Body of pancreas (tissue), 4 donors: ENCODE measurements around the gene PARP16. TPM values are rescaled to one million over a fixed set of nuclear protein-coding genes. Genes with fewer than 3 reads are reported as not detected.
A peak's percentile ranks its signal among the peaks of the same experiment; 100 is the strongest.

Experiments used
- ATAC-seq: fragments of 150-250 bp; one replicate; pipeline ENCODE4 v1.9.1; 2016
- DNase-seq, 4 donors: peaks; one replicate each; pipeline ENCODE4 v3.0.0-alpha.2; 2019
- H3K27ac ChIP-seq, 4 donors: fragments of 200-600 bp; sonication (generic); 1 replicate in 3 of 4; 2 replicates in 1 of 4; pipeline versions ENCODE4 v1.5.1 to v1.6.1; 2016 to 2019; ENCODE audit warnings: mild to moderate bottlenecking in 1 of 4, mixed read lengths in 1 of 4, moderate library complexity in 1 of 4
- H3K27me3 ChIP-seq, 2 donors: fragments of 200-600 bp; sonication (generic); one replicate each; pipeline ENCODE4 v1.6.0; 2016; ENCODE audit warnings: mild to moderate bottlenecking in 1 of 2
- H3K36me3 ChIP-seq, 2 donors: fragments of 200-600 bp; sonication (generic); replicated peaks in 1 of 2; 2 replicates each; pipeline ENCODE4 v1.5.1; 2016; ENCODE audit warnings: low read depth in 2 of 2; ENCODE audit not compliant: insufficient read depth in 1 of 2
- H3K4me1 ChIP-seq: fragments of 200-600 bp; sonication (generic); one replicate; pipeline ENCODE4 v1.6.0; 2016
- H3K4me3 ChIP-seq, 2 donors: fragments of 200-600 bp; sonication (generic); 1 replicate in 1 of 2; 2 replicates in 1 of 2; pipeline ENCODE4 v1.5.1; 2016 to 2019
- H3K9me3 ChIP-seq, 3 donors: fragments of 200-600 bp; sonication (generic); 1 replicate in 2 of 3; 2 replicates in 1 of 3; pipeline ENCODE4 v1.5.1; 2016
- POLR2A ChIP-seq, 3 donors: fragments of 450-650 bp; IDR thresholded peaks; one replicate each; pipeline ENCODE4 v1.6.1; 2016; ENCODE audit warnings: antibody characterized with exemption in 3 of 3, mild to moderate bottlenecking in 2 of 3
- WGBS, 2 donors: methylation state at CpG; one replicate each; pipeline ENCODE4 v1.1.5; 2017; 5-methylcytosine and 5-hydroxymethylcytosine counted together
- intact Hi-C: fragments of 100-400 bp; cut with DNase I; formaldehyde crosslinking; loops from one replicate; pipeline ENCODE4 v1.15.1; 2023
- total RNA-seq, 2 donors: library from RNA; depleted of rRNA; stranded (reverse); fragments of >200 nt; gene quantifications; one replicate each; pipeline ENCODE4 v1.1.0, GENCODE V29; 2016
- TF ChIP-seq, protein P1 (sequence below), 7 experiments: fragments of 450-650 bp in 4 of 7; fragments of 200-600 bp in 3 of 7; sonication (generic) in 3 of 7; IDR thresholded peaks; one replicate each; pipeline ENCODE4 v1.5.1; 2016 to 2019; ENCODE audit warnings: antibody characterized with exemption in 7 of 7

Gene PARP16
- total RNA-seq, 2 donors from 2014 or later, result 5.2 to 17.5 TPM

DNA sequence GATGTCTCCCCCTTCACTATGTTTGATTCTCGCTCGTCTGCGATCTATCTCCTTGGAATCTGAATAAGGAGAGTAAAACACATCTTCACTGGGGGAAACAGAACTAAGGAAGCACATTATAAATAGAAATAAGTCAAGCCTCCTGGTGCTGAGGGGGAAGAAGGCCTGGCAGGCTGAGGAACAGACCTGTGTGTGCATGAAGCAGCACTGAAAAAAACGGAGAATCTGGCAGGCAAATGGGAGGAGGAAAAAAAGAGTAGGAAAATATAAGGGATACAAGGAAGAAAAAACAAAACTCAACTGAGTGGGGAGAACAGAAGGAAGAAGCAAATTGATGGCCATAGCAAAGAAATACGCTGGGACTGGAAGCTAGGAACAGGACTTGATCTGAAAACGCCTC, 25.7 kb downstream of the PARP16 start:
- 86 to 89% methylated on average over 6 of the region's 6 CpGs for WGBS, 2 donors
- Histone ChIP-seq H3K4me3 (no peak overlapping the region), H3K36me3 (peaks cover 0 to 3% of the 10 kb centered on the region in 2 donors), H3K4me1 (peaks cover 5% of the 10 kb centered on the region), H3K9me3 (no peaks in the 10 kb centered on the region), H3K27ac (no peak overlapping the region), H3K27me3 (no peaks in the 10 kb centered on the region)
- intact Hi-C loops, result no loop called here
- TF ChIP-seq, protein P1, sequence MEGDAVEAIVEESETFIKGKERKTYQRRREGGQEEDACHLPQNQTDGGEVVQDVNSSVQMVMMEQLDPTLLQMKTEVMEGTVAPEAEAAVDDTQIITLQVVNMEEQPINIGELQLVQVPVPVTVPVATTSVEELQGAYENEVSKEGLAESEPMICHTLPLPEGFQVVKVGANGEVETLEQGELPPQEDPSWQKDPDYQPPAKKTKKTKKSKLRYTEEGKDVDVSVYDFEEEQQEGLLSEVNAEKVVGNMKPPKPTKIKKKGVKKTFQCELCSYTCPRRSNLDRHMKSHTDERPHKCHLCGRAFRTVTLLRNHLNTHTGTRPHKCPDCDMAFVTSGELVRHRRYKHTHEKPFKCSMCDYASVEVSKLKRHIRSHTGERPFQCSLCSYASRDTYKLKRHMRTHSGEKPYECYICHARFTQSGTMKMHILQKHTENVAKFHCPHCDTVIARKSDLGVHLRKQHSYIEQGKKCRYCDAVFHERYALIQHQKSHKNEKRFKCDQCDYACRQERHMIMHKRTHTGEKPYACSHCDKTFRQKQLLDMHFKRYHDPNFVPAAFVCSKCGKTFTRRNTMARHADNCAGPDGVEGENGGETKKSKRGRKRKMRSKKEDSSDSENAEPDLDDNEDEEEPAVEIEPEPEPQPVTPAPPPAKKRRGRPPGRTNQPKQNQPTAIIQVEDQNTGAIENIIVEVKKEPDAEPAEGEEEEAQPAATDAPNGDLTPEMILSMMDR (IDR thresholded peaks at IDR 0.05), result no peak
- no peak for TF ChIP-seq POLR2A (IDR thresholded peaks at IDR 0.05)
- DNase-seq, result no peak
- ATAC-seq, result no peak

DNA sequence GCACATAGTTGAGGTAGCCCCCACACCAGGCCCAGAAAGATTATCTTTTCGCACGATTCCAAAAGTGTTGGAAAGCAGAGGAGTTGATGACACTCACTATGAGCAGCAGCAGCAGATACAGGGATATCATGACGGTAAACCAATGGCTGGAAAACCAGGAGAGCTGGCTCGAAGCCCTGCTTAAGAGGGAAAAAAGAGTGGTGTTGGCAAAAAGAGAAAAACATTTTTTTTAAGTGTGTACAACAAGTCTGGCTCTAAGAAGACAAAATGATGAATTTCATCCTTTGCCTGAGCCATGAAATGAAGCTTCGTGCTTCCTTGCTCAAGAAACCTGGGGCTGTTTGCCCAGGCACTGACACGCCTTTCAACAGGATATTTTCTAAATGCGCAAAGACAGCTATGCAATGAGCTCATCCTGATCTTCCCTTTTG, 27.3 kb downstream of the PARP16 start:
- peak in 3 of 4 donors; percentile 7 to 34 (median 17) for DNase-seq
- intact Hi-C loops, result no loop called here
- Histone ChIP-seq H3K4me3 (no peak overlapping the region), H3K9me3 (no peaks in the 10 kb centered on the region), H3K27me3 (no peaks in the 10 kb centered on the region), H3K36me3 (peaks cover 0 to 3% of the 10 kb centered on the region in 2 donors), H3K4me1 (peaks cover 5% of the 10 kb centered on the region), H3K27ac (no peak overlapping the region)
- no peak for ATAC-seq
- no peak for TF ChIP-seq POLR2A (IDR thresholded peaks at IDR 0.05)
- TF ChIP-seq, protein P1 (IDR thresholded peaks at IDR 0.05), result no peak
- WGBS, 2 donors, result 83 to 92% methylated on average over 7 of the region's 7 CpGs

DNA sequence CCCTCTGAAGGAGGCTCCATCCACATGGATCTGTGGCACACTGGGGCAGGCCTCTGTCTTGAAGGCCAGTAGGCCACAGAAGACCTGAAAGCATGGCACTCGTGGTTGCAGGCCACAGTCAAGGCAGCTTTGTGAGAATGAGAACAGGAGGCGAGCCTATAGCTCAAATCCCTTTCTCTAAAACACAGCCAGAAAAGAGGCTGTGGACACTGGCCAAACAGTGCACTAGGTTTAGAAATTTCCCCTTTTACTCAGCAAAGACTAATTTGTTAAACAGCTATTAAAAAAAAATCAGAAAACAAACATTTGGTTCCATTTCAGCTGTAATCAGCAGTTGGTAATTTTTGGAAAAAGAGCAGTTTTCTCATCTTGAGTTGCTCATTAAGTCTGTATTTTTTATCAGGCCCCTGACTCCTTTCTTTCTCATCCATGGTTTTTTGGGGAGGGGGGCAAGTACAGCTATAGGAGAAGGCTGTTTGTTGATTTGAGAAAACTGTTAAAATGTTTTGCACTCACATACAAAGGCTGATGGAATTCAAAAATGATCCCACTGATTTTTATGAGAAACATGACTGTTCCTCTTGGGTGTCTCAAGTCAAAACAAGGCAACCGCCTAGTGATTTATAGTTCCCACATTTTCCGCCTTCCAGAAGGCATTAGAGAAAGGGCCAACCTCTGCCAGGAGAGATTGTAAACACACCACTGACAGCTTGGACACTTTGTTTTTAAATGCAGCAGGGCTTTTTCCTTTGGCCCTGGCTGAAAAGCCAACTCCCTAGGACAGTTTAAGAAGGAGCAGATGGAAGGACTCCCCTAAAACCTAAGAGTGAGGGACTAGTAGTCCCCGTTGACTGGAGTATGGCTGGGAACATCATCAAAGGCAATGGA, 28.1 kb downstream of the PARP16 start:
- H3K36me3 ChIP-seq, result peaks cover 0 to 3% of the 10 kb centered on the region in 2 donors
- no peak for ATAC-seq
- intact Hi-C loops, result no loop called here
- peaks cover 5% of the 10 kb centered on the region for H3K4me1 ChIP-seq
- no peak for DNase-seq
- 79% methylated on average over 5 of the region's 5 CpGs for WGBS, 2 donors
- H3K4me3 ChIP-seq, result no peak overlapping the region
- H3K27ac ChIP-seq, result no peak overlapping the region
- TF ChIP-seq, protein P1 (IDR thresholded peaks at IDR 0.05), result no peak
- TF ChIP-seq POLR2A (IDR thresholded peaks at IDR 0.05), result no peak
- H3K27me3 ChIP-seq, result no peaks in the 10 kb centered on the region
- H3K9me3 ChIP-seq, result no peaks in the 10 kb centered on the region

DNA sequence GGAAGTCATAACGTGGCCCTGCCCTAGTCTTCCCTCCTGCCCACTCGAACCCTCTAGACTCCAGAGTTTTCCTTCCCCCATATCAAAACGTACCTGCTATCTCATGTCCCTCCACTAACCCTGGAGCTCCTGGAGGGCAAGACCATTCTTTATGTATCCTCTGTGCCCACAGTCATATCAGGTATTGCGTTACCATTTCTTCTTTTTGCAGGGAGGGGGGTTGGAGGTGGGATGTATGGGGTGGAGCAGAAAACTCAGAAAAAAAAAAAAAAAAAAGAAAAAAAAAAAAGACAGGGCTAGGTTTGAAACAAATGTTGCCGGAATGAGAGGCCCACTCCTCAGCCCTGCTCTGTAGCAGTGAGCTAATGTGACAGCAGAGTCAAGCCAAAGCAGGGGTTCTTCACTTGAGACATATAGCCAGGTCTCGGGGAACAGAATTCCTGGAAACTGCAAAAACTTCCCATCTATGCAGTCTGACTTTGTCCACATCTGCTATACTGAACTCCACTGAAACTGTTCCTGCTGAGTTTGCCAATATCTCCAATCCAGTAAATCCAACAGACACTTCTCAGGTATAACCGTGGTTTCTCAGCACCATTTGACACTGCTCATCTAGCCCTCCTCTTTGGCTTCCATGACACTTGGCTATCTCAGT, 31.1 kb downstream of the PARP16 start:
- peaks cover 5% of the 10 kb centered on the region for H3K4me1 ChIP-seq
- no peaks in the 10 kb centered on the region for H3K9me3 ChIP-seq
- H3K27me3 ChIP-seq, result no peaks in the 10 kb centered on the region
- peaks cover 0 to 3% of the 10 kb centered on the region in 2 donors for H3K36me3 ChIP-seq
- H3K4me3 ChIP-seq, result no peak overlapping the region
- ATAC-seq, result no peak
- no peak for TF ChIP-seq POLR2A (IDR thresholded peaks at IDR 0.05)
- TF ChIP-seq, protein P1 (IDR thresholded peaks at IDR 0.05), result no peak
- H3K27ac ChIP-seq, result no peak overlapping the region
- intact Hi-C loops, result no loop called here
- no peak for DNase-seq
- WGBS, 2 donors, result 91 to 92% methylated on average over 7 of the region's 7 CpGs
